Transverse colon (tissue), 4 donors: ENCODE data around the gene CAPN6.

Experiments
- CTCF ChIP-seq, 5 experiments: fragments of 200-600 bp in 3 of 5; fragments of 450-650 bp in 2 of 5; sonication (generic) in 3 of 5; IDR thresholded peaks; 1 replicate in 2 of 5; 2 replicates in 3 of 5; pipeline ENCODE4 v1.5.1; 2016 to 2017; ENCODE audit warnings: antibody characterized with exemption in 5 of 5, inconsistent platforms in 3 of 5, mild to moderate bottlenecking in 2 of 5, moderate library complexity in 1 of 5
- POLR2A ChIP-seq: fragments of 450-650 bp; IDR thresholded peaks from one replicate; pipeline ENCODE4 v1.6.1; 2016; ENCODE audit warnings: antibody characterized with exemption, mild to moderate bottlenecking, moderate library complexity
- POLR2AphosphoS5 ChIP-seq, 3 donors: sonication (generic); formaldehyde crosslinking; IDR thresholded peaks; one replicate each; pipeline ENCODE4 v1.6.1; 2016; ENCODE audit warnings: antibody characterized with exemption in 3 of 3

GRCh38 chrX:111319451-111319850, 49.2 kb upstream of the CAPN6 start:
- TF ChIP-seq POLR2AphosphoS5 (IDR thresholded peaks at IDR 0.05): no peak
- no peak for TF ChIP-seq CTCF (IDR thresholded peaks at IDR 0.05)
- TF ChIP-seq POLR2A: no peak
